Measurements from ENCODE around the gene IL15. TPM values are rescaled to one million over a fixed set of nuclear protein-coding genes. Genes with fewer than 3 reads are reported as not detected.
"Not testable (repeated sequence)": the region's sequence is repeated elsewhere in the genome, so short reads cannot be mapped to it uniquely, and the experiment has no call there.

The IL15 gene, protein sequence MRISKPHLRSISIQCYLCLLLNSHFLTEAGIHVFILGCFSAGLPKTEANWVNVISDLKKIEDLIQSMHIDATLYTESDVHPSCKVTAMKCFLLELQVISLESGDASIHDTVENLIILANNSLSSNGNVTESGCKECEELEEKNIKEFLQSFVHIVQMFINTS
- total RNA-seq: 2.2 TPM
- long read RNA-seq, partial matches to known transcripts: 0 of 1 reads
- long read RNA-seq, other reads (novel, unspliced or antisense): 1 of 1 reads

DNA sequence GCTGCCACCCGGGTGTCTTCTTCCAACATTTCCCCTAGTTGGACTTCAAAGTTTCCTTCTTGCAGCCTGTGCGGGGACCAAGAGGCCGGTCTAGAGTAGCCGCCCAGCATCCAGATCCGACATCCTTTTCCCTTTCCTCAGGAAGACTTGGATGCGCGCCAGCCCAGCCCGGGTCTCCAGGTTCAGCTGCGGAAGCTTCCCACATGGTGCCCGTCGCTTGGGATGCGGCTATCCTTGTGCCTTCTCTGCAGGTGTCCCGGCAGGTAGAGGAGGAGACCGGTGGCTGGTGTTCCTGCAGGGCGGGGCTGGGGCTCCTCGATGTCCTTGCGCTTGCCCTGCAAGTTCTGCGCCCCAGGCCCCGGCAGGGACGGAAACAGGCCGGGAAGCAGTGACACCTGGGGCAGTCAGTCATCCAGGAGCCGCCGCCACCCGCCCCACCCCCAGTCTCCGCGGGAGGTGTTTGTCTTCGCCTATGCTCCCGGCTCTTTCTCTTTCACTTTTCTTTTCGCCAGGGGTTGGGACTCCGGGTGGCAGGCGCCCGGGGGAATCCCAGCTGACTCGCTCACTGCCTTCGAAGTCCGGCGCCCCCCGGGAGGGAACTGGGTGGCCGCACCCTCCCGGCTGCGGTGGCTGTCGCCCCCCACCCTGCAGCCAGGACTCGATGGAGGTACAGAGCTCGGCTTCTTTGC, at the start of gene IL15:
Gene IL15, plus strand, starts transcription at position 502 of the 689 bp plus-strand sequence. CDS start 82,882 bp downstream, outside the sequence.
- Histone ChIP-seq H3K27me3 (ENCODE audit: low read depth) (no peaks in the 10 kb centered on the region), H3K4me3 (peak within 1 kb of the TSS; percentile 85), H3K4me1 (peaks cover 34% of the 10 kb centered on the region), H3K36me3 (no peaks in the 10 kb centered on the region), H3K9me3 (replicated peaks) (no peaks in the 10 kb centered on the region), H3K27ac (replicated peaks) (peak within 1 kb of the TSS; percentile 86)
- peak; percentile 67 for DNase-seq
- TF ChIP-seq, protein P1, sequence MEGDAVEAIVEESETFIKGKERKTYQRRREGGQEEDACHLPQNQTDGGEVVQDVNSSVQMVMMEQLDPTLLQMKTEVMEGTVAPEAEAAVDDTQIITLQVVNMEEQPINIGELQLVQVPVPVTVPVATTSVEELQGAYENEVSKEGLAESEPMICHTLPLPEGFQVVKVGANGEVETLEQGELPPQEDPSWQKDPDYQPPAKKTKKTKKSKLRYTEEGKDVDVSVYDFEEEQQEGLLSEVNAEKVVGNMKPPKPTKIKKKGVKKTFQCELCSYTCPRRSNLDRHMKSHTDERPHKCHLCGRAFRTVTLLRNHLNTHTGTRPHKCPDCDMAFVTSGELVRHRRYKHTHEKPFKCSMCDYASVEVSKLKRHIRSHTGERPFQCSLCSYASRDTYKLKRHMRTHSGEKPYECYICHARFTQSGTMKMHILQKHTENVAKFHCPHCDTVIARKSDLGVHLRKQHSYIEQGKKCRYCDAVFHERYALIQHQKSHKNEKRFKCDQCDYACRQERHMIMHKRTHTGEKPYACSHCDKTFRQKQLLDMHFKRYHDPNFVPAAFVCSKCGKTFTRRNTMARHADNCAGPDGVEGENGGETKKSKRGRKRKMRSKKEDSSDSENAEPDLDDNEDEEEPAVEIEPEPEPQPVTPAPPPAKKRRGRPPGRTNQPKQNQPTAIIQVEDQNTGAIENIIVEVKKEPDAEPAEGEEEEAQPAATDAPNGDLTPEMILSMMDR (IDR thresholded peaks at IDR 0.05; ENCODE audit: borderline replicate concordance): no peak
- intact Hi-C loops (cut with micrococcal nuclease): no loop called here

DNA sequence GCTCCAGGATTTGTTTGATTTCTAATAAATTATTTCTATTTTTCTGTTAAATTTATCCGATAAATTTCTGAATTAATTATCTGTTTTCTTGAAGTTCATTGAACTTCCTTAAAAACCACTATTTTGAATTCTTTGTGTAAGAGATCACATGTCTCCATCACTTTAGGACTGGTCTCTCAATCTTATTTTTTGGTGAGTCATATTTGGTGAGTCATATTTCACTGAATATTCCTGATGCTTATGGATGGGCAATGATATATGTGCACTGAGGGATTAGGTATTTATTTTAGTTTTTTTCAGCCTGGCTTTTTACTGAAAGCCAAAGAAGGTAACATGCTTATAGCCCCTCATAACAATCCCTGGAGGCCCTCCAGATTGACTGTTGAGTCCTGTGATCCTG, 48.5 kb upstream of the IL15 start:
- no peaks in the 10 kb centered on the region for H3K27me3 ChIP-seq (ENCODE audit: low read depth)
- H3K27ac ChIP-seq (replicated peaks): no peak overlapping the region
- TF ChIP-seq, protein P1 (IDR thresholded peaks at IDR 0.05; ENCODE audit: borderline replicate concordance): no peak
- H3K4me3 ChIP-seq: no peak overlapping the region
- H3K36me3 ChIP-seq: no peaks in the 10 kb centered on the region
- intact Hi-C loops (cut with micrococcal nuclease): no loop called here
- H3K9me3 ChIP-seq (replicated peaks): peaks cover 61% of the 10 kb centered on the region
- no peaks in the 10 kb centered on the region for H3K4me1 ChIP-seq
- no peak for DNase-seq

DNA sequence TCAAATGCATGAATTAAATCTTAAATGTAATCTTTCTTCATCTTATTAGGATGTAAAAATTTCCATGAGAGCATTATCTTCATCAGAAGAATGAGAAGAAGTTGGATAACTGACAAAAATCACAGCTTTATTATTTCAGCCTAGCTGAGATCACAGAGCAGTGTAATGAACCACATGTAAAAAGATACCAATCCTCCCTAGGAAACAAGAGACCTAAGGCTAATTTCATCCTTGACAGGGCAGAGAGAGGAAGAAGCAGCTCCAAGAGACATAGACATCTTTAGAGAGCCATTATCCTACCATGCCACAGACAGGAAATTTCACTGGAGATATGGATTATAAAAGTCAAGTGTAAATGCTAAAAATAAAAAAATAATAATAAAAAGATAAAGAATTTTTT, 40.9 kb upstream of the IL15 start:
- H3K27me3 ChIP-seq (ENCODE audit: low read depth): no peaks in the 10 kb centered on the region
- TF ChIP-seq, protein P1 (IDR thresholded peaks at IDR 0.05; ENCODE audit: borderline replicate concordance): no peak
- no peaks in the 10 kb centered on the region for H3K36me3 ChIP-seq
- intact Hi-C loops (cut with micrococcal nuclease): no loop called here
- no peak overlapping the region for H3K27ac ChIP-seq (replicated peaks)
- no peaks in the 10 kb centered on the region for H3K4me1 ChIP-seq
- H3K9me3 ChIP-seq (replicated peaks): peaks cover 10% of the 10 kb centered on the region
- DNase-seq: no peak
- no peak overlapping the region for H3K4me3 ChIP-seq

DNA sequence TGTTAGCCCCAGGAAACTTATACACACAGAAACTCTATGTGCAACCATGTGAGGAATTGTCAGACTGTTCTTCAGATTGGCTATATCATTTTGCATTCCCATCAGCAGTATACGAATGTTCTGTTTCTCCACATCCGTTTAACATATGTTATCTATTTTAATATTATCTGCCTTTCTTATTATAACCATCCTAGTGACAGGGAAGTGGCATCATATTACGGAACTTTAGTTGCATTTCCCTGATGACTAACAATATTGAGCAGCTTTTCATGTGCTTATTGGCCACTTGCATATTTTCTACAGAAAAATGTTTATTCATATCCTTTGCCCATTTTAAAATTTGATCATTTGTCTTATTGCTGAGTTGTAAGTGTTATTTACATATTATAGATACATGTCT, 36.5 kb upstream of the IL15 start:
- no peak for DNase-seq
- Histone ChIP-seq H3K27ac (replicated peaks) (no peak overlapping the region), H3K36me3 (no peaks in the 10 kb centered on the region), H3K9me3 (replicated peaks) (no peaks in the 10 kb centered on the region), H3K4me1 (no peaks in the 10 kb centered on the region), H3K4me3 (no peak overlapping the region), H3K27me3 (ENCODE audit: low read depth) (no peaks in the 10 kb centered on the region)
- TF ChIP-seq, protein P1 (IDR thresholded peaks at IDR 0.05; ENCODE audit: borderline replicate concordance): no peak
- intact Hi-C loops (cut with micrococcal nuclease): no loop called here

DNA sequence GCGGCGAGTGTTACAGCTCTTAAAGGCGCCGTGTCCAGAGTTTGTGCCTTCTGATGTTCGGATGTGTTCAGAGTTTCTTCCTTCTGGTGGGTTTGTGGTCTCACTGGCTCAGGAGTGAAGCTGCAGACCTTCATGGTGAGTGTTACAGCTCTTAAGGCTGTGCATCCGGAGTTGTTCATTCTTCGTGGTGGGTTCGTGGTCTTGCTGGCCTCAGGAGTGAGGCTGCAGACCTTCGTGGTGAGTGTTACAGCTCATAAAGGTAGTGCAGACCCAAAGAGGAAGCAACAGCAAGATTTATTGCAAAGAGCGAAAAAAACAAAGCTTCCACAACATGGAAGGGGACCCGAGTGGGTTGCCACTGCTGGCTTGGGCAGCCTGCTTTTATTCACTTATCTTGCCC, 31.7 kb upstream of the IL15 start:
- H3K4me1 ChIP-seq; H3K27ac ChIP-seq (replicated peaks); DNase-seq; H3K4me3 ChIP-seq; H3K27me3 ChIP-seq (ENCODE audit: low read depth); intact Hi-C loops (cut with micrococcal nuclease); H3K36me3 ChIP-seq; H3K9me3 ChIP-seq (replicated peaks): not testable (repeated sequence)

DNA sequence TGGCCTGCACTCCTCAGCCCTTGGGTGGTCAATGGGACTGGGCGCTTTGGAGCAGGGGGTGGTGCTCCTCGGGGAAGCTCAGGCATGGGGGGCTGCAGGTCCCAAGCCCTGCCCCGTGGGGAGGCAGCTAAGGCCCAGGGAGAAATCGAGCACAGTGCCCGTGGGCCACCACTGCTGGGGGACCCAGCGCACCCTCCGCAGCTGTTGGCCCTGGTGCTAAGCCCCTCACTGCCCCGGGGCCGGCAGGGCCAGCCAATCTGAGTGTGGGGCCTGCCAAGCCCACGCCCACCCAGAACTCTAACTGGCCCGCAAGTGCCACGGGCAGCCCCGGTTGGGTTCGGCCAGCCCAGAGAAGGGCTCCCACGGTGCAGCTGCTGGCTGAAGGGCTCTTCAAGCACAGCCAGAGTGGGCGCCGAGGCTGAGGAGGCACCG, 30.9 kb upstream of the IL15 start:
- no peak for DNase-seq

More for the DNA sequence above, 30.9 kb upstream of the IL15 start:
- no peak overlapping the region for H3K4me3 ChIP-seq
- no peaks in the 10 kb centered on the region for H3K36me3 ChIP-seq
- intact Hi-C loops (cut with micrococcal nuclease): no loop called here
- no peaks in the 10 kb centered on the region for H3K9me3 ChIP-seq (replicated peaks)
- no peaks in the 10 kb centered on the region for H3K4me1 ChIP-seq
- H3K27ac ChIP-seq (replicated peaks): no peak overlapping the region
- H3K27me3 ChIP-seq (ENCODE audit: low read depth): no peaks in the 10 kb centered on the region
- TF ChIP-seq, protein P1 (IDR thresholded peaks at IDR 0.05; ENCODE audit: borderline replicate concordance): no peak

Data from left ventricle myocardium inferior (tissue), 1 donor.